Cardiac muscle cell (in vitro differentiated cells and primary cell): ENCODE measurements around the gene CDH15. TPM values are rescaled to one million over a fixed set of nuclear protein-coding genes. Genes with fewer than 3 reads are reported as not detected.
"Not testable (repeated sequence)": the region's sequence is repeated elsewhere in the genome, so short reads cannot be mapped to it uniquely, and the experiment has no call there.

Experiments used
- DNase-seq, 2 donors: peaks; one replicate each; pipeline versions ENCODE4 v3.0.0 to v3.0.0-alpha.2; 2010 to 2017; ENCODE audit warnings: low read depth in 1 of 2, low spot score in 1 of 2
- H3K27ac ChIP-seq: fragments of 200-600 bp; sonication (generic); 2 replicates; pipeline ENCODE4 v1.5.1; 2016
- H3K27me3 ChIP-seq: fragments of 200-600 bp; sonication (generic); 2 replicates; pipeline ENCODE4 v1.6.0; 2016; ENCODE audit warnings: control low read depth
- H3K36me3 ChIP-seq: fragments of 200-600 bp; sonication (generic); 2 replicates; pipeline ENCODE4 v1.5.1; 2016; ENCODE audit warnings: control low read depth
- H3K4me1 ChIP-seq: fragments of 200-600 bp; sonication (generic); 2 replicates; pipeline ENCODE4 v1.8.1; 2017; ENCODE audit warnings: low read depth, mild to moderate bottlenecking, mixed run types
- H3K4me3 ChIP-seq: fragments of 200-600 bp; sonication (generic); 2 replicates; pipeline ENCODE4 v1.5.1; 2016; ENCODE audit warnings: mild to moderate bottlenecking
- H3K9me3 ChIP-seq: fragments of 200-600 bp; sonication (generic); 2 replicates; pipeline ENCODE4 v1.5.1; 2017; ENCODE audit warnings: low read depth, mild to moderate bottlenecking, control low read depth
- CTCF ChIP-seq: IDR thresholded peaks from 2 replicates; pipeline ENCODE4 v1.5.1; 2012; ENCODE audit warnings: low read depth, mild to moderate bottlenecking, low read length
- polyA plus RNA-seq: library from polyadenylated mRNA; unstranded; fragments of >200 nt; fragmentation: Nextera tagmentation; extraction: Ambion mirVana; gene quantifications from 2 replicates; pipeline ENCODE4 v1.2.1, GENCODE V29; 2016
- total RNA-seq: library from RNA; depleted of rRNA; stranded (reverse); fragments of >200 nt; gene quantifications from 2 replicates; pipeline ENCODE4 v1.2.3, GENCODE V29; 2016

The CDH15 gene
- total and polyA plus RNA-seq, 2 experiments from 2014 or later = 0.78 to 1.5 TPM

GRCh38 chr16:89184933-89185794 is 13.6 kb downstream of the CDH15 start:
- no peak for DNase-seq
- peaks cover 8% of the 10 kb centered on the region for H3K27me3 ChIP-seq
- TF ChIP-seq CTCF = no peak
- no peak overlapping the region for H3K4me3 ChIP-seq
- no peak overlapping the region for H3K27ac ChIP-seq
- no peaks in the 10 kb centered on the region for H3K36me3 ChIP-seq
- no peaks in the 10 kb centered on the region for H3K9me3 ChIP-seq
- no peaks in the 10 kb centered on the region for H3K4me1 ChIP-seq

GRCh38 chr16:89185887-89186592 is 14.5 kb downstream of the CDH15 start:
- not testable (repeated sequence) for H3K4me3 ChIP-seq, H3K27ac ChIP-seq, H3K36me3 ChIP-seq, H3K4me1 ChIP-seq, H3K9me3 ChIP-seq
- H3K27me3 ChIP-seq = peaks cover 17% of the 10 kb centered on the region
- DNase-seq = peak in 1 of 2 donors; percentile 29

- not testable (repeated sequence) for H3K9me3 ChIP-seq, H3K27ac ChIP-seq, H3K4me1 ChIP-seq, H3K36me3 ChIP-seq, H3K4me3 ChIP-seq
- peak in 1 of 2 donors; percentile 21 for DNase-seq
- H3K27me3 ChIP-seq = peaks cover 22% of the 10 kb centered on the region
Measured at GRCh38 chr16:89186593-89187031, 15.1 kb downstream of the CDH15 start.

GRCh38 chr16:89187032-89187769 is 15.7 kb downstream of the CDH15 start:
- Histone ChIP-seq H3K9me3 (no peaks in the 10 kb centered on the region), H3K4me1 (no peaks in the 10 kb centered on the region), H3K27ac (no peak overlapping the region), H3K36me3 (no peaks in the 10 kb centered on the region), H3K4me3 (no peak overlapping the region), H3K27me3 (peaks cover 28% of the 10 kb centered on the region)
- peak; percentile 33 to 43 for DNase-seq
- no peak for TF ChIP-seq CTCF

GRCh38 chr16:89187770-89188392 is 16.3 kb downstream of the CDH15 start:
- no peaks in the 10 kb centered on the region for H3K36me3 ChIP-seq
- no peaks in the 10 kb centered on the region for H3K4me1 ChIP-seq
- DNase-seq = peak in 1 of 2 donors; percentile 38

GRCh38 chr16:89188471-89189357 is 17.2 kb downstream of the CDH15 start:
- not testable (repeated sequence) for H3K4me3 ChIP-seq, H3K27ac ChIP-seq, DNase-seq, H3K9me3 ChIP-seq, H3K4me1 ChIP-seq, H3K36me3 ChIP-seq
- peaks cover 28% of the 10 kb centered on the region for H3K27me3 ChIP-seq

More at GRCh38 chr16:89187770-89188392, 16.3 kb downstream of the CDH15 start:
- no peak for TF ChIP-seq CTCF
- peaks cover 28% of the 10 kb centered on the region for H3K27me3 ChIP-seq
- no peak overlapping the region for H3K27ac ChIP-seq
- no peak overlapping the region for H3K4me3 ChIP-seq
- H3K9me3 ChIP-seq = no peaks in the 10 kb centered on the region
